ENCODE results near the gene KIF26A.

- TF ChIP-seq, protein P1, sequence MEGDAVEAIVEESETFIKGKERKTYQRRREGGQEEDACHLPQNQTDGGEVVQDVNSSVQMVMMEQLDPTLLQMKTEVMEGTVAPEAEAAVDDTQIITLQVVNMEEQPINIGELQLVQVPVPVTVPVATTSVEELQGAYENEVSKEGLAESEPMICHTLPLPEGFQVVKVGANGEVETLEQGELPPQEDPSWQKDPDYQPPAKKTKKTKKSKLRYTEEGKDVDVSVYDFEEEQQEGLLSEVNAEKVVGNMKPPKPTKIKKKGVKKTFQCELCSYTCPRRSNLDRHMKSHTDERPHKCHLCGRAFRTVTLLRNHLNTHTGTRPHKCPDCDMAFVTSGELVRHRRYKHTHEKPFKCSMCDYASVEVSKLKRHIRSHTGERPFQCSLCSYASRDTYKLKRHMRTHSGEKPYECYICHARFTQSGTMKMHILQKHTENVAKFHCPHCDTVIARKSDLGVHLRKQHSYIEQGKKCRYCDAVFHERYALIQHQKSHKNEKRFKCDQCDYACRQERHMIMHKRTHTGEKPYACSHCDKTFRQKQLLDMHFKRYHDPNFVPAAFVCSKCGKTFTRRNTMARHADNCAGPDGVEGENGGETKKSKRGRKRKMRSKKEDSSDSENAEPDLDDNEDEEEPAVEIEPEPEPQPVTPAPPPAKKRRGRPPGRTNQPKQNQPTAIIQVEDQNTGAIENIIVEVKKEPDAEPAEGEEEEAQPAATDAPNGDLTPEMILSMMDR (IDR thresholded peaks at IDR 0.05; ENCODE audit: low read length) = no peak
- no peak for TF ChIP-seq EZH2 (IDR thresholded peaks at IDR 0.05; ENCODE audit: borderline replicate concordance, low read length)
Observed at GRCh38 chr14:104223101-104224041, 85.0 kb downstream of the KIF26A start.

All from OCI-LY1 (cell line).